ENCODE data around the gene PIGU.

PIGU gene

GRCh38 chr20:34654207-34654744, 22.6 kb downstream of the PIGU start:
- DNase-seq: no peak

GRCh38 chr20:34651200-34651599, 25.7 kb downstream of the PIGU start:
- no peak for DNase-seq

- DNase-seq: no peak
Observed at GRCh38 chr20:34647737-34648136, 29.2 kb downstream of the PIGU start.

GRCh38 chr20:34644951-34645350, 31.9 kb downstream of the PIGU start:
- DNase-seq: no peak

DNA sequence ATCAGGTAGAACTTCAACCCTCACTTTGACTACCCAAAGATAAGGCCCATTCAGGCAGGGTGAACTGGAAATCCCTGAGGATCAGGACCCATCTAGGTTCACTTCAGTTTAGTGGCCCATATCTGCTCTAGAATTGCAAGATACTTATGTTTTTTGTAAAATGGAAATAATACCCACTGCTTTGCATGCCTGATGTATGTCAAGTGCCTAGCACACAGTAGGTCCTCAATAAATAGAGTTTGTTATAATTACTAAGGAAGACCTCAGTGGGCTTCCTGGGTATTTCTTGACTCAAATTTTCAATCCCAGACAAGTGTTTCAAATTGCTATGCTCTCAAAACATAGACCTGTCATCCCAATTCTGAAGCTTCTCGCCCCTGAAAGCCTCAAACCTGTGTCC, 32.5 kb downstream of the PIGU start:
- no peak for DNase-seq

GRCh38 chr20:34643928-34644327, 33.0 kb downstream of the PIGU start:
- DNase-seq: no peak

DNA sequence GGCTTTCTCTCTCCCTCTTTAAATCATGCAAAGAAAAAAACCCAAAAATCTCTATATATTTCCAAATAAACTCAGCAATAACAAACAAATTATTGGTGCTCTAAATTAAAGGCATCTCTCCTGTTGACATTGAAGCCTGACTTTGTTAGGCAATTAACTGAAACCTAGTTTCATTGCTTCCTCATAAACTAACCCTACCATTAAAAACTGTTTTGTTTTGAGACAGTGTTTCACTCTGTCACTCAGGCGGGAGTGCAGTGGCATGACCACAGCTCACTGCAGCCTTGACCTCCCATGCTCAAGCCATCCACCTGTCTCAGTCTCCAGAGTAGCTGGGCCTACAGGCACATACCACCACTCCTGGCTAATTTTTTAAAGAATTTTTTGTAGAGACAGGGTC, 34.9 kb downstream of the PIGU start:
- DNase-seq: no peak

GRCh38 chr20:34639755-34640222, 37.1 kb downstream of the PIGU start:
- no peak for DNase-seq

DNA sequence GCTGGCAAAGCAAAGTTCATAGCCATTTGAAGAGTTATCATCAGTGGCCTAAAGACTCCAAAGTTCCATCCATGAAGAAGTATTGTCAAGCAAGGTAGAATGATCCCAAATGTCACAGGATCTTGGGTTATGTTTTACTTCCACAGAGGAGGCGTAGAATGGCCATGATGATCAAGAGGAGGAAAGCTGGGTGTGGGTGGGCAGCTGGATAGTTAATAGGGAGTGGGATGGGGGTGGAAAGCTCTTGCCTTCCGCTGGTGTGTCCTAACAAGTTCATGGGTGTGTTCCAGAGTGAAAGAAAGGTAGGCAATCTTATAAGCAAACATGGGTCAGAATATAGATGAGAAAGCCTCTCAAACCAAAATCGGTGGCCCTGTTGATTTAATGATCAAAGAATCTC, 38.4 kb downstream of the PIGU start:
- no peak for DNase-seq

GRCh38 chr20:34638039-34638292, 38.9 kb downstream of the PIGU start:
- DNase-seq: no peak

DNA sequence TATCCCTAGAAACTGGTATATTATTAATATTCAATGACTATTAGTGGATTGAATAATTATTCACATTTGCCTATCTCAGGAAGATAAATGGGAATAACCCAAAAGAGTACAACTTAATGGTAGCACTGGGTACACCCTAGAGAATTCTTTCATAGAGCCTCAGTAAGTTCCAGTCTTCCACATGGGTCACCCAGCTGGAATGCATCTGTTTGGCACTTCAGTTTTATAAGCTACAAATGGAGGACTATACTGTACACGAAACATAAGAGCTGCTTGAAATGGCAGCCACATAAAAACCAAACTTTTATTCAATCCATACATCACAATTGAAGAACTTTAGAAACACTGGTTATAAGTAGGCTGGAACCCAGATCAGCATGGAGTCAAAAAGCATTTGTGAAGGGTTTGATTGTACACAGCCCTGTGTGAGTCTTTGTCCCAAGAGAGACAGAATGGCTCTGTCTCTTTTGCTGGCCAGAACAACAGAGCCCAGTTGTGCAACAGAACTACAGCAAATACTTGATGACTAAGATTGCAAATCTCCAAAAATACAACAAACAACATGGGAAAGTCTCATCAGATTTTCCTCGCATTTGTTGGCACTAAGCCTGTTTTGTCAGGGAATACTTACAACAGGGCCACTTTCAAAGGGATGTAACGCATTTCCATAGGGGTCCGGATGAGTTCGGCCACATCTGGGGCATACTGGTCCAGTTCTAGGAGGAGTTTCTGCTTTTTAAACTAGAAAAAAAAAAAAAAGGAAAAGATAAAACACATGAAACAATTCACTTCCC, 39.5 kb downstream of the PIGU start:
- DNase-seq: no peak

DNA sequence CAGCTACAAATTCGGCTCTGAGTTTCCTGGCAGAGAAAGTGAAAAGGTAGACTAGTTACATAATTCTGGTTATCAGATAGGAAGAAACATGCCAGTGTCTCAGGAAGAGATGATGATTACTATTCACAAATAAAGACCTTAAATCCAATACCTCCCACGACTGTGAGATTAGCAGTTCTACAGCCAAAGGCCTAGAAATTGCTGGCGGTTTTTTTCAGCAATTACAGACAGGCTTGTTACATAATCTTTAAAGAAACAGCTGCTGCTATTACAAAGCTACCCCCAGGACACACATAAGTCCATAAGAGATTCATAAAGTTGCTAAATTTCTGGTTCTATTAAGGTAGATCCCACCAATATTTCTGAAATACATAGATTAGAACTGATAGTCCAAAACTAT, 40.2 kb downstream of the PIGU start:
- no peak for DNase-seq

DNA sequence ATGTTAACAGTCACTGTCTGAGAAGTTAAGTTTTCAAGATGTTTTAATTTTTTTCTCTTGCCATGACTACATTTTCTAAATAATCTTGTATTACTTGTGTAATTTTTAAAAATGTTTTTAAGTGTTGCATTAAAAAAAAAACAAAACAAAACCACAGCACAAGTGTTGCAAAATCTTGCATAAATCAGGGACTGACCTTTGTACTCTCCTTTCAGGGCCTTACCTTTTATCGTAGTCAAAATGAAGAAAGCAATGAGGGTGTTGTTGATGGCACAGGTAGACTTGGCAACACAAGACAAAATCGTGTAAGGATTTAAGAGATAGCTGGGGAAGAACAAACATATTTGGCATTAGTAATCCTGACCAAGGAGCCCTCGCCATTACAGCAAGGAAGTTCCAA, 42.5 kb downstream of the PIGU start:
- no peak for DNase-seq

DNA sequence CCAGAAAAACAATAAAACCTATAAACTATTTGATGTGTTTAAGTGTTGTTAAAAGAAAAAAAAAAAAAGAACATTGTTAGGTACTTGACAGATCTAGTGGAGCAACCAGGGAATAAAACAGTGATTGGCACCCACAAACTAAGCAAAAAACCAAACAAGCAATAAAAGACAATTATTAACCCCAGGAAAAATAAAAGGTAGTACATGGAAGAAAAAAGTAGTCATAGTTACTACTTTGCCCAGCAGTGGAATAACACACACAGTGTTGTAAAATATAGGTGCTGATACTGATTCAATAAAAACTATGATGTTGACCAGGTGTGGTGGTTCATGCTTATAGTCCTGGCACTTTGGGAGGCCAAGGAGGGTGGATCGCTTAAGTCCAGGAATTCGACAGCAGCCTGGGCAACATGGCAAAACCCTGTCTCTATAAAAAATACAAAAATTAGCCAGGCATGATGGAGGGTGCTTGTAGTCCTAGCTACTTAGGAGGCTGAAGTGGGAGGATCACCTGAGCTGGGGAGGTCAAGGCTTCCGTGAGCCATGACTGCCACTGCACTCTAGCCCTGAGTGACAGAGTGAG, 43.9 kb downstream of the PIGU start:
- no peak for DNase-seq

- no peak for DNase-seq
Observed at GRCh38 chr20:34629904-34630303, 47.0 kb downstream of the PIGU start.

- DNase-seq: no peak
Observed at GRCh38 chr20:34629342-34629741, 47.5 kb downstream of the PIGU start.

- no peak for DNase-seq
Observed at GRCh38 chr20:34628026-34628425, 48.9 kb downstream of the PIGU start.

DNA sequence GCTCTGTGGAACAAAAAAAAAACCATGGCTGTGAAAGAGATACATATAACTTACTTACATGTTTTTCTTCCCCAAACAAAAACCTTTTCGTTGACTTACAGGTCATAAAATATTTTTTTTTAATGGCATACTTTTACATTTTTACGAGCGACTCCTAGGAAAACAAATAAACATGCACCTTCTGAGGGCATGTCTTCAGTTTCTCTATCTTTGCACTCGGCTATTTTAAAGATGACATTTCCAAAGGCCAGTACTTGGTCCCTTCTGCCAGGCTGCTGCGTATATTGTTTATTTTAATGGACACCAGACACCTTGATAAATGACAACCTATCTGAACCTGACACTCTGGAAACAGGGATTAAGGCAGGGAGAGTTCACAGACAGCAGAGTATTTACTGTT, 49.4 kb downstream of the PIGU start:
- no peak for DNase-seq

DNA sequence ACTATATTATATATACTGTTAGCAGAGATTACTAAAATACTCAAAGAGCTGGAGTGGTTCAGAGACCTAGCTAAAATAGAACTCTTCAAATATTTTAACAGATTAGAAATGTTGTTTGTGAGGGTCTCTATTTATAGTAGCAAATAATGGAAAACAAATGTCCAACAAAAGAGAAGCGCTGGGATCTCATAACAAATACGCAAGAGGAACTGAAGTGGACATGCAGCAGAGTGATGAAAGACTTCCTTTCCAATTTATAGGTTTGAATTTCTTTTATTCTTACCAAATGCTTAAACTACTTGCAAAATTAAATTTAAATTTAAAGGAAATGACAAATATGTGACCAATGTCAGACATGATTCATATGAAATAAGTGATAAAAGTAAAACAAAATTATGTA, 49.9 kb downstream of the PIGU start:
- no peak for DNase-seq

GRCh38 chr20:34624629-34625028, 52.3 kb downstream of the PIGU start:
- DNase-seq: no peak

GRCh38 chr20:34622821-34623451, 54.0 kb downstream of the PIGU start:
- no peak for DNase-seq

DNA sequence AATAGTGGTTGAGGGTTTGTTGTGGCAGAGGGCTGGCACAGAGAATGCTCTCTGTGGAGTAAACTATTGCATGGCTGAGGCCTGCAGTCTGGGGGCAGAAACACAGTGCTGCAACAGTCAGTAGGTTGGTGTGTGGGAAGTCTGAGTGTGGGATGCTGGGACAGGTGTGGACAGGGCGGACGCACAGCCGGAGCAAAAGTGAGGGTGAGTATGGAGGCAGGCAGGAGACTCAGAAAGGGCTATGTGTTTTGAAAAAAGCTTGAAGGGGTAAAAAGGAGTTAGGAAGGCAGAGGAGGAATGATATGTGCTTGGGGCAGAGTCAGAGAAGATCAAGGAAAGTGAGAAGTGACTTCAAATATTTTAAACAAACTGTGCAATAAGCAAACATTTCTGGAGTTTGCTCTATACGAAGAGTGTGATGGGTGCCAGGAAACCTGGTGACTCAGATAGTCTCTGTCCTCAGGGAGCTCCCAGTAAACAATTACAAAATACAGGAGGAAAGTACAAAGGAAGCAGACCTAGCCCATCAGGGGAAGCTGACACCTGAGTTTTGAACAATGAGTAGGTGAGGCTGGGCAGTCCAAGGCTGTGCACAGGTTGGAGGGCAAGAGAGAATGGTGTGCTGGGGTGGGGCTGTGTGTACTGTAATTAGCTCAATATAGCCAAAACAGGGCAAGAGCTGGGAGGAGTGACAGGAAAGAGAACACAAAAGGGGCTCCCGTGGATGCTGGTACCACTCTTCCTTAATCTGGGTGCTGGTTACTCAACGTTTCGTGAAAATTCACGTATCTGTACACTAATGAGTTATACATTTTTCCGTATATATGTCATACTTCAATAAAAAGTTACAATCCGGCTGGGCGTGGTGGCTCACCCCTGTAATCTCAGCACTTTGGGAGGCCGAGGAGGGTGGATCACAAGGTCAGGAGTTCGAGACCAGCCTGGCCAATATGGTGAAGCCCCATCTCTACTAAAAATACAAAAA, 55.2 kb downstream of the PIGU start:
- DNase-seq: no peak

GRCh38 chr20:34621036-34621343, 55.9 kb downstream of the PIGU start:
- DNase-seq: no peak

Measured in activated T-cell treated with anti-CD3 and anti-CD28 coated beads, Interleukin-2, amount 50 U/mL, for 48 hours (primary cell).